GM13977 (cell line): ENCODE results near the gene UBE3C.
"Not testable (repeated sequence)": the region's sequence is repeated elsewhere in the genome, so short reads cannot be mapped to it uniquely, and the experiment has no call there.

Experiments
- DNase-seq: peaks from one replicate; pipeline ENCODE4 v3.0.0; 2012; ENCODE audit warnings: low spot score
- CTCF ChIP-seq: IDR thresholded peaks from 2 replicates; pipeline ENCODE4 v1.5.1; 2012; ENCODE audit warnings: mild to moderate bottlenecking, control low read depth; ENCODE audit not compliant: insufficient read depth; ENCODE audit errors: extremely low read depth, missing control alignments
- in situ Hi-C: fragments of 300-500 bp; cut with MboI; formaldehyde crosslinking; loops from one replicate; pipeline ENCODE4 v1.12.0; 2022; ENCODE audit warnings: low sequenced_read_pairs, low pct_unique_long_range_greater_than_20kb, mixed read lengths, inconsistent platforms; ENCODE audit not compliant: unreplicated experiment

The UBE3C gene

DNA sequence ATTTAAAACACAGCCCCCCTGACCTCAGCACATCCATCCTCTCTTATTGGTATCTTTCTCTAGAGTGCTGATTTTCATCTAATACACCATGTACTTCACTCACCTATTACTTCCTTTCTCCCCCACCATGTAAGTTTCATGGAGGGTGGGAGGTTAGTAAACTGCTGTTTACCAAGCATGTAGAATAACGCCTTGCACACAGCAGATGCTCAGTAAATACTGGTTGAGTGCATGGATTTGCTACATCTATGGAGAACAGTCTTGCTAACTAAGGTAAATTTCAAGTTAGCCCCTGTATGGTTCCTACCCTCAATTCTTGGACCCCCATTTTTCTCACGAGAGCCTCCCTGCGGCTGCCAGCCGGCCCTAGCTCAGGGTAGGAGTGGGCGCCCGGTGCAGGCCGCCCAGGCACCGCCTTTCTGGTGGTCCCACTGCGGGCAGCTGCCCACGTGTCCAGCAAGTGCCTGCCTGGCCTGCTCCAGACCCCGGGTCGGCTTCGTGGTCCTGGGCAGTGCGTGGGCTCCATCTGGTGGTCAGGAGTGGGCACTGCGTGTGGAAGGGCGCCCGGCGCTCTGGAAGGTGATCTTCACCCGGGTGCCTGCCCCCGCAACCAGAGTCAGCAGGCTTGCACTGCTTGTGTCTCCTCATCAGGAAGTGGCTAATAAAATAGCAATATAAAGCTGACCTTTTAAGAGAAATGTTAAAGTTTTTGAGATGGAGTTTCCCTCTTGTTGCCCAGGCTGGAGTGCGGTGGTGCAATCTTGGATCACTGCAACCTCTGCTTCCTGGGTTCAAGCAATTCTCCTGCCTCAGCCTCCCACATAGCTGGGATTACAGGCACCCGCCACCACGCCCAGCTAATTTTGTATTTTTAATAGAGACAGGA is 134.7 kb downstream of the UBE3C start:
- peak; percentile 97 for TF ChIP-seq CTCF
- DNase-seq, result peak; percentile 91
- in situ Hi-C loops, result loop anchor here (25.0 kb wide), 1 partner anchor 311 kb away; no protein-coding TSS in a partner anchor

DNA sequence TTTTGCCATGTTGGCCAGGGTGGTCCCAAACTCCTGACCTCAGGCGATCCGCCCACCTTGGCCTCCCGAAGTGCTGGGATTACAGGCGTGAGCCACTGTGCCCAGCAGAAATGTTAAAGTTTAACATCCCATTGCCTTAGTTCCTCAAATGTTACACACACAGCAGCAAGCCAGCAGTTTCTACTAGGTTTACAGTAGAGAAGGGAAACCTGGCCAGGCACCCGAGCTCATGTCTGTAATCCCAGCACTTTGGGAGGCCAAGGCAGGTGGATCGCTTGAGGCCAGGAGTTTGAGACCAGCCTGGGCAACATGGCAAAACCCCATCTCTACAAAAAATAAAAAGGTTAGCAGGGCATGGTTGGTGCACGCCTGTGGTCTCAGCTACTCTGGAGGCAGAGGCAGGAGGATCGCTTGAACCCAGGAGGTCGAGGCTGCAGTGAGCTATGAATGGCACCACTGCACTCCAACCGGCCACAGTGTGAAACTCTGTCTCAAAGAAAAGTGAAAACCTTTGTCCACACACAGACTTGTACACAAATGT is 135.4 kb downstream of the UBE3C start:
- in situ Hi-C loops, result loop anchor here (25.0 kb wide), 1 partner anchor 312 kb away; no protein-coding TSS in a partner anchor
- not testable (repeated sequence) for DNase-seq

- in situ Hi-C loops, result loop anchor here (25.0 kb wide), 1 partner anchor 313 kb away; no protein-coding TSS in a partner anchor
- no peak for TF ChIP-seq CTCF
- DNase-seq, result peak; percentile 12
Observed at GRCh38 chr7:157274991-157275427, 136.3 kb downstream of the UBE3C start.

DNA sequence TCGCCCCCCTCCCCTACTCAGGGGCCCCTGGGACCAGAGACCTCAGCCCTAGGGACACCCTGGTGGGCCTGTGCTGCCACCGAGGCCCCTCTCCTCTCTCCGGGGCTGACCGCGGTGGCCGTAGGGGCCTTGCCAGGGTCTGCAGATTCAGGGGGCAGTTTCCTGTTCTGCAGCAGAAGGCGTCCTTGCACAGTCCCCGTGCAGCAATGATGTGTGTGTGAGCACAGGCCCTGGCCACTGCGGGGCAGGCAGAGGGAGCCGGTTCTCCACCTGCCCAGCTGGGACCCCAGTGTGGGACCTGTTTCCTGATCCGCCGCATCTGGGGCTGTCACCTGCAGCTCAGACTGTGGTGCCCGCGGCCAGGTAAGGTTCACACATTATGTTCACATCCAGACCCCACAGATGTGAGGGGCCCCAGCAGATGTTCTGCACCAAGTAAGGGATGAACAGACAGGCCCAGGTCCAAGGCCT is 137.4 kb downstream of the UBE3C start:
- TF ChIP-seq CTCF, result no peak
- peak; percentile 27 for DNase-seq
- in situ Hi-C loops, result no loop called here

GRCh38 chr7:157276731-157277562 is 138.2 kb downstream of the UBE3C start:
- no peak for TF ChIP-seq CTCF
- peak; percentile 55 for DNase-seq
- in situ Hi-C loops, result no loop called here

DNA sequence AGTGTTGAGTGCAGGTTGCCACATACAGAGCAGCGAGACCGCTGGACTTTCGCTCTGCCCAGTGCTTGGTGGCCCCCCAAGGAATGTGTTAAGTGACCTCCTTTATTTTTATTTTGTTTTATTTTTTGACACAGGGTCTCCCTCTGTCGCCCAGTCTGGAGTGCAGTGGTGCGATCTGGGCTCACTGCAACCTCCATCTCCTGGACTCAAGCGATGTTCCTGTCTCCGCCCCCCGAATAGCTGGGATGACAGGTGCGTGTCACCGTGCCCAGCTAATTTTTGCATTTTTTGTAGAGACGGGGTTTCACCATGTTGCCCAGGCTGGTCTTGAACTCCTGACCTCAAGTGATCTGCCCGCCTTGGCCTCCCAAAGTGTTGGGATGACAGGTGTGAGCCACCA is 138.8 kb downstream of the UBE3C start:
- in situ Hi-C loops, result not testable (repeated sequence)

DNA sequence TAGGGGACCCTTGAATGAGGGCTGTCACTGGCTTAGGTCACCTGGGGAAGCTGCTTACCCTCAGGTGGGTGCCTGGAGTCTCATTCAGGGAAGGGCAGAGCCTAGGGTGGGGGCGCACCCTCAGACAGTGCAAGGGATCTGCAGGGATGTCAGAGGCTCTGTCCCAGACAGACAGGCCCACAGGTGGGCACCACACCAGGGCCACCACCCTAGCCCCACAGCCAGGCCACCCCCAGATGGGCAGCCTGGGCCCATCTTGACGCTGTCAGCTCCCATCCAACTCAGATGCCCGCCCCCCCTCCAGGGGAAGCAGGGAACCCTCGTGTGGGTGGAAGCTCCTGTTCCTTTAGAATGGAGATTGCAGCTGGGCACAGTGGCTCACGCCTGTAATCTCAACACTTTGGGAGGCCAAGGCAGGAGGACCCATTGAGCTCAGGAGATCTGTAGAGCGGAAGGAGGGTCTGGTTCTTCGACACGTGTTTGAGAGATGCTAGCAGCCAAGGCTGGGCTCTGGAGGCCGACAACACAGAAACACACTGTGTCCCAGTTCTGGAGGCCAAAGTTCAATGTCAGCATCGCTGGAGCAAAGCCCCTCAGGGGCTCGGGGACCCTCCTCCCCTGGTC is 139.6 kb downstream of the UBE3C start:
- in situ Hi-C loops, result no loop called here
- TF ChIP-seq CTCF, result no peak

More for the DNA sequence above, 138.8 kb downstream of the UBE3C start:
- DNase-seq, result not testable (repeated sequence)

More for the DNA sequence above, 139.6 kb downstream of the UBE3C start:
- DNase-seq, result peak; percentile 35
